Astrocyte of the cerebellum (primary cell): Measurements from ENCODE around the gene RNF208.

Experiments used
- DNase-seq: peaks from one replicate; pipeline ENCODE4 v3.0.0-alpha.2; 2011; ENCODE audit warnings: low read depth
- H3K4me3 ChIP-seq: 2 replicates; pipeline ENCODE4 v1.5.1; 2011; ENCODE audit warnings: mild to moderate bottlenecking, low read depth, low read length, moderate library complexity
- in situ Hi-C: cut with HindIII; loops from 2 replicates; pipeline ENCODE4 v1.10.0; 2017; ENCODE audit warnings: low sequenced_read_pairs
- TF ChIP-seq, protein P1 (sequence below): IDR thresholded peaks from 2 replicates; pipeline ENCODE4 v1.5.1; 2012; ENCODE audit warnings: low read length, low read depth, moderate library complexity, mild to moderate bottlenecking; ENCODE audit errors: missing control alignments

Gene RNF208

DNA sequence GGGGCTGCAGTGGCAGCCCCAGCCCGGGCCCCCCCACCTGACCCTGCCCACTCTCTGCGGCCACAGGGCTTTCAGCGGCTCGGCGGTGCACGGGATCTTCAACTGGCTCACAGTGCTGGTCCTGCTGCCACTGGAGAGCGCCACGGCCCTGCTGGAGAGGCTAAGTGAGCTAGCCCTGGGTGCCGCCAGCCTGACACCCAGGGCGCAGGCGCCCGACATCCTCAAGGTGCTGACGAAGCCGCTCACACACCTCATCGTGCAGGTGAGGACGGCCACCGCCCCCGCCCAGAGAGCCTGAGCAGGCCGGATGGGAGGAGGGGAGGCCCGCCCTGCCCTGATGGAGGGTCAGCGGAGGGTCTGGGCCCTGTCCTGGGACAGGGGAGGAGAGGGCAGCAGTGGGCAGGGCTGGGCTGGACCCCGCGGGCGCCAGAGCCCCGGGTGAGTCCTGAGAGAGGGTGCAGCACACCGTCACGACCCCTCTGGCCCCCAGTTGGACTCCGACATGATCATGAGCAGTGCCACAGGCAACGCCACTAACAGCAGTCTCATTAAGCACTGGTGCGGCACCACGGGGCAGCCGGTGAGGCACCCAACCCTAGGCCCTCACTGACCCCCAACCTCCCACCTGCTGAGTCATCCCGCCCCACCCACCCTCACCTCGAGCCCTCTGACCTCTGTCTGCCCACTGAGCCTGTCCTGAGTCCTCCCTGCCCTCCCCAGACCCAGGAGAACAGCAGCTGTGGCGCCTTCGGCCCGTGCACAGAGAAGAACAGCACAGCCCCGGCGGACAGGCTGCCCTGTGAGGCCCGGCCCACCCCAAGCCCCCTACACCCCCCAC, 11.3 kb upstream of the RNF208 start:
- no peak overlapping the region for H3K4me3 ChIP-seq
- TF ChIP-seq, protein P1, sequence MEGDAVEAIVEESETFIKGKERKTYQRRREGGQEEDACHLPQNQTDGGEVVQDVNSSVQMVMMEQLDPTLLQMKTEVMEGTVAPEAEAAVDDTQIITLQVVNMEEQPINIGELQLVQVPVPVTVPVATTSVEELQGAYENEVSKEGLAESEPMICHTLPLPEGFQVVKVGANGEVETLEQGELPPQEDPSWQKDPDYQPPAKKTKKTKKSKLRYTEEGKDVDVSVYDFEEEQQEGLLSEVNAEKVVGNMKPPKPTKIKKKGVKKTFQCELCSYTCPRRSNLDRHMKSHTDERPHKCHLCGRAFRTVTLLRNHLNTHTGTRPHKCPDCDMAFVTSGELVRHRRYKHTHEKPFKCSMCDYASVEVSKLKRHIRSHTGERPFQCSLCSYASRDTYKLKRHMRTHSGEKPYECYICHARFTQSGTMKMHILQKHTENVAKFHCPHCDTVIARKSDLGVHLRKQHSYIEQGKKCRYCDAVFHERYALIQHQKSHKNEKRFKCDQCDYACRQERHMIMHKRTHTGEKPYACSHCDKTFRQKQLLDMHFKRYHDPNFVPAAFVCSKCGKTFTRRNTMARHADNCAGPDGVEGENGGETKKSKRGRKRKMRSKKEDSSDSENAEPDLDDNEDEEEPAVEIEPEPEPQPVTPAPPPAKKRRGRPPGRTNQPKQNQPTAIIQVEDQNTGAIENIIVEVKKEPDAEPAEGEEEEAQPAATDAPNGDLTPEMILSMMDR = no peak
- no peak for DNase-seq
- in situ Hi-C loops = no loop called here

DNA sequence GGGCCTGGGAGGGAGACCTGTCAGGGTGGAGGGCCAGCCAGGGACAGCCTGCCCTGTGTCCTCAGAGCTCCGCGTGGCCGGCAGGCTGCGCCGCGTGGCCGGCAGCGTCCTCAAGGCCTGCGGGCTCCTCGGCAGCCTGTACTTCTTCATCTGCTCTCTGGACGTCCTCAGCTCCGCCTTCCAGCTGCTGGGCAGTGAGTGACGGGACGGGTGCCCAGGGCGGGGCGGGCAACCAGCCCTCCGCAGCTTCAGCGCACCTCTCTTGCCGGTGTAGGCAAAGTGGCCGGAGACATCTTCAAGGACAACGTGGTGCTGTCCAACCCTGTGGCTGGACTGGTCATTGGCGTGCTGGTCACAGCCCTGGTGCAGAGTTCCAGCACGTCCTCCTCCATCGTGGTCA, 10.5 kb upstream of the RNF208 start:
- DNase-seq = no peak
- in situ Hi-C loops = no loop called here
- TF ChIP-seq, protein P1 = no peak
- H3K4me3 ChIP-seq = no peak overlapping the region

DNA sequence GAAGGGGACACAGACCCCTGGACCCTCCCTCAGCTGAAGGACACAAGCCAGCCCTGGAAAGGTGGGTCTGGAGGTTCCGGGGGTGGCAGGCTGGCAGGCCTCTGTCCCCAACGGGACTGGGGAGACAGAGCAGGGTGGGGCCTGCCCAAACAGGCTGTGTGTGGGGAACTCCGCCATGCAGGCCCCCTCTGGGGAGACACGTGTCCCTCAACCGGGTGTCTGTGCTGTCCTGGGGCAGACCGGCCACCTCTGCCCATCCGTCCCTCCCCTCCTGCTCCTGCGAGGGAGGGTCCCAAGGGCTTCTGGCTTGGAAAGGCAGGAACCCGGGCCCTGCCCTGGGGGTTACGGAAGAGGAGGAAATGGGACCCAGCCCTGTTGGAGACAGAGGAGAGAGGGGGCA, 10.1 kb upstream of the RNF208 start:
- in situ Hi-C loops = no loop called here
- no peak for DNase-seq
- H3K4me3 ChIP-seq = no peak overlapping the region

DNA sequence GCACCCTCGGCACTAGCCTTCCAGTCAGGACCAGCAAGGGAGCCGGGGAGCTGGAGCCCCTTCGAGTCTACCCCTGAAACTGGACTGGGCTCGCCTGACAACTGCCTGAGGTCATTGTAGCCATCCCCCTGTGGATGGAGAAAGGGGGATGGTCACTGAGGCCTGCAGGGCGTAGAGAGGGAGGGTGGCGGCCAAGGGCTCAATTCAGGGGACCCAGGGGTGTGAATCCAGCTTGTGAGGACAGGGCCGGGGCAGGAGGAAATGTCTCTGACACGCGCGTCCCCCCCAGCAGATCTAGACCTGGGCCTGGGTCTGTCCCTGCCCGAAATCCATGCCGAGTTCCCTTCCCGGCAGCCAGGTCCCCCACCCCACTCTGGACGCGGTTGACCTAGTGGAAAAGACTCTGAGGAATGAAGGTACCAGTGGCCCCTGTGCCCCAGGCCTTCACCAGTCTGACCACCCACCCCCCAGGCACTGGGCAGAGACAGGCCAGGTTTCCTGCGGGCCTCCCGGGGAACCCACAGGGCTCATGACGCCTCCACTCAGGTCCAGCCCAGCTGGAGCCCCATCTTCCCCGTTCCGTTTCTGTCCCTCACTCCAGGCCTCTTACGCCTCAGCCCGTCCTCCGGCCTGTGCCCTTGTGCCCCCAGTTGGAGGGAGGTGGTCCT, 9.5 kb upstream of the RNF208 start:
- TF ChIP-seq, protein P1 = no peak
- in situ Hi-C loops = no loop called here
- no peak for DNase-seq
- H3K4me3 ChIP-seq = no peak overlapping the region

More for the DNA sequence above, 10.1 kb upstream of the RNF208 start:
- TF ChIP-seq, protein P1 = no peak

DNA sequence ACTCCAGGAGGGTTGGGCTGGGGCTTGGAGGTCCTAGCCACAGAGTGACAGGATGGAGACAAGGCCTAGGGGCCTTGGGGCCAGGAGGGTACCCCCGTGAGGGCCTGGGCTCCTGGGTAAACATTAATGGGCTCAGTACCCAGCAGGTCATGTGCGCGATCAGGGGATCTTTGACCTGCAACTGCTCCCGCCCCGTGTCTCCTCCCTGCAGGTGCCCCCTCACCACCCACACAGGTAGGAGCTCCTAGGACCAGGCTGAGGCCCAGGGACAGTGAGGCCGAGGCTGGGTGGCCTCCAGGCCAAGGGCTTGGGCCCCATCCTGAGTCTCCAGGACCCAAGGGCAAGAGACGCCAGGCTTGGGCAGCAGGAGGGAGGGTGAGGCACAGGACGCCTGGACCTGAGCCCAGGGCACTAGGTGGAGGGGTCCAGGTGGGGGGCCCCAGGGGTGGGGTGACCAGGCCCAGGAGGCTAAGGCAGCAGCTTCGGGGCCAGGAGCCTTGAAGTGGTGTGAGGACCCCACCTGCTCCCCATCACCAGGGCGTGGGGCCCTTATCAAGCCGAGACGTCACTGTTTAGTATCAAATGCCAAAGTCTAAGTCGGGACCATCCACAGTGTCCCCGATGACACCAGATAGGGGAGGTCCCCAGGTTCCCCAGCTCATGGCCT, 8.8 kb upstream of the RNF208 start, which contains the start of gene SLC34A3:
Gene SLC34A3 (plus strand): TSS at position 197 of the 667 bp plus-strand sequence. CDS start 802 bp downstream, outside the sequence.
- in situ Hi-C loops = no loop called here
- DNase-seq = no peak
- TF ChIP-seq, protein P1 = no peak
- no peak within 1 kb of the TSS for H3K4me3 ChIP-seq

DNA sequence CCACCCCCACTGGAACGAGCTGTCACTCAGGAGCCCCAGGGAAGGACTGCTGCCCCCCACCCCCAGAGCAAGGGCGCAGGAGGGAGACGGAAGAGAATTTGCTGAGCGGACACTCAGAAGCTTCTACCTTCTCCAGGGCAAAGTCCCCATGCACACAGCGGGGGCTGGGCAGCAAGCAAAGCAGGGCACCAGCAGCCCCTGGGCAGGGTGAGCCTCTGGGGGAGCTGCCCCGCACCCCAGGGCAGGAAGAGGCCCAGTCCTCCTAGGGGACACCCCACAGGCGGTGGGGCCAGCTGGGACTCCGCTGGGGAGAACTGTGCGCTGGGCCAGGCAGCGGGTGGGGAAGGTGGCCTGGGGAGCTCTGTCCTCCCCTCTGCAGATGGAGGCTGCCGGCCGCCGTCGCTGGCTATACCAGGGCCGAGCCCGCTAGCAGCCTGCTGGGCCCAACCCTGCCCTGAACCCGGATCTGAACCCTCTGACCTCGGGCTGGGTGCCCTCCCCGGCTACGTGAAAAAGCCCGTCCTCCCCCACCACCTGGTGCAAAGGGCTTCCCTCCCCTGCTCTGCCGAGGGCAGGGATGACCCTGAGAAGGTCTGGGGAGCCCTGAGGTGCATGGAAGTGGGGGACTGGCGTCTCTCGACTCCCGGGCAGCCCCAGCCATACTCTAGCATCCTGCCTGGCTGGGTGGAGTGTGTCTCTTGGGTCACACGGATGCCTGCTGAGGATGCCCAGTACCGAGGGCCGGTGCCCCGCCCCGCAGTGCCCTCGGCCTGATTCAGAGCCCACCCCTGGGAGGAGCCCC, 8.1 kb upstream of the RNF208 start:
- no peak for DNase-seq
- H3K4me3 ChIP-seq = no peak overlapping the region
- in situ Hi-C loops = no loop called here
- TF ChIP-seq, protein P1 = no peak
